ENCODE measurements around the gene PRKG1. TPM values are rescaled to one million over a fixed set of nuclear protein-coding genes. Genes with fewer than 3 reads are reported as not detected.
A peak's percentile ranks its signal among the peaks of the same experiment; 100 is the strongest.
"Not testable (repeated sequence)": the region's sequence is repeated elsewhere in the genome, so short reads cannot be mapped to it uniquely, and the experiment has no call there.

The PRKG1 gene
- total and polyA plus RNA-seq, 8 donors, result 1.2 to 9.6 (median 2.9) TPM

DNA sequence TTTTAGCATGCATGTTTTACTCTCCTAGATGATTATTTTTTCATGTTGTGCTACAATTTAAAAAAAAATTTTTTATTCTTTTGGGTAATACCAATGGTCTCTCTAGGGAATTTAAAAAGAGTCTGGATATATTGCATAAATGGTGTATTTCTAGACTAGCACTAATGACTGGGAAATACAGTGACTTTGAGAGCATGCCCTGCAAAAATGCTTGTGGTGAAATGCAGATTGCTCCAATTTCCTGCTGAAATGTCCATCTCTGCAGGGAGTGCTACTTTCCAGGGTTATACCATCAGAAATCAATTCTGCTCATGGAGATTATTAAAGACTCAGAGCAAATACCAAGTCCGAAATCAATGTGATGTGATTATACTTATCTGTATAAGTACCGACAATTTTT lies 186.1 kb downstream of the PRKG1 start:
- TF ChIP-seq, protein P1, sequence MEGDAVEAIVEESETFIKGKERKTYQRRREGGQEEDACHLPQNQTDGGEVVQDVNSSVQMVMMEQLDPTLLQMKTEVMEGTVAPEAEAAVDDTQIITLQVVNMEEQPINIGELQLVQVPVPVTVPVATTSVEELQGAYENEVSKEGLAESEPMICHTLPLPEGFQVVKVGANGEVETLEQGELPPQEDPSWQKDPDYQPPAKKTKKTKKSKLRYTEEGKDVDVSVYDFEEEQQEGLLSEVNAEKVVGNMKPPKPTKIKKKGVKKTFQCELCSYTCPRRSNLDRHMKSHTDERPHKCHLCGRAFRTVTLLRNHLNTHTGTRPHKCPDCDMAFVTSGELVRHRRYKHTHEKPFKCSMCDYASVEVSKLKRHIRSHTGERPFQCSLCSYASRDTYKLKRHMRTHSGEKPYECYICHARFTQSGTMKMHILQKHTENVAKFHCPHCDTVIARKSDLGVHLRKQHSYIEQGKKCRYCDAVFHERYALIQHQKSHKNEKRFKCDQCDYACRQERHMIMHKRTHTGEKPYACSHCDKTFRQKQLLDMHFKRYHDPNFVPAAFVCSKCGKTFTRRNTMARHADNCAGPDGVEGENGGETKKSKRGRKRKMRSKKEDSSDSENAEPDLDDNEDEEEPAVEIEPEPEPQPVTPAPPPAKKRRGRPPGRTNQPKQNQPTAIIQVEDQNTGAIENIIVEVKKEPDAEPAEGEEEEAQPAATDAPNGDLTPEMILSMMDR (IDR thresholded peaks at IDR 0.05), result no peak
- intact Hi-C loops (cut with DNase I), result no loop called here
- H3K9me3 ChIP-seq, result no peaks in the 10 kb centered on the region
- no peaks in the 10 kb centered on the region for H3K4me1 ChIP-seq
- no peak overlapping the region for H3K27ac ChIP-seq
- no peaks in the 10 kb centered on the region for H3K36me3 ChIP-seq
- FAIRE-seq (no peak), ATAC-seq (no peak), DNase-seq (no peak)
- 78 to 84% methylated on average over 2 of the region's 2 CpGs for WGBS, 2 donors
- no peak overlapping the region for H3K4me3 ChIP-seq
- no peaks in the 10 kb centered on the region for H3K27me3 ChIP-seq

DNA sequence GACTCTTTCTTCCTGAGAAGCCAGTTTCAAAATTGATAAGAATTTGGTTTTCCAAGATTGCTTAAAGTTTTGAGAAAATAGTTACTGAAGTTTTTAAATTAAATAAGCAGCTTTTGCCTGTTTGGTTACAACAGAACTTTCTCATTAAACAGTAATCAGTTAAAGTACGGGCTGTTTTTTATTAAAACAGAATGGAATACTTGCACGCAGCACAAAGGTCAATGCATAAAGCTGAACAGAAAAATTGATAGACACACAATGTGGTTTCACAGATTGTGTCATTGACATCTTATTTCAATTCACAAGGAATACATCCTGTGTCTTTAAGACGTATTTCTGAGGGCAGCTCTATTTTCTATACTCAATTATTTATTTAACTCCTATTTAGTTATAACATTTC lies 192.2 kb downstream of the PRKG1 start:
- ATAC-seq, result no peak
- TF ChIP-seq, protein P1 (IDR thresholded peaks at IDR 0.05), result no peak
- FAIRE-seq, result no peak
- Histone ChIP-seq H3K9me3 (no peaks in the 10 kb centered on the region), H3K36me3 (no peaks in the 10 kb centered on the region), H3K27ac (no peak overlapping the region), H3K27me3 (no peaks in the 10 kb centered on the region), H3K4me3 (no peak overlapping the region), H3K4me1 (no peaks in the 10 kb centered on the region)
- 87 to 95% methylated on average over 3 of the region's 3 CpGs for WGBS, 2 donors
- no peak for DNase-seq
- intact Hi-C loops (cut with DNase I), result no loop called here

DNA sequence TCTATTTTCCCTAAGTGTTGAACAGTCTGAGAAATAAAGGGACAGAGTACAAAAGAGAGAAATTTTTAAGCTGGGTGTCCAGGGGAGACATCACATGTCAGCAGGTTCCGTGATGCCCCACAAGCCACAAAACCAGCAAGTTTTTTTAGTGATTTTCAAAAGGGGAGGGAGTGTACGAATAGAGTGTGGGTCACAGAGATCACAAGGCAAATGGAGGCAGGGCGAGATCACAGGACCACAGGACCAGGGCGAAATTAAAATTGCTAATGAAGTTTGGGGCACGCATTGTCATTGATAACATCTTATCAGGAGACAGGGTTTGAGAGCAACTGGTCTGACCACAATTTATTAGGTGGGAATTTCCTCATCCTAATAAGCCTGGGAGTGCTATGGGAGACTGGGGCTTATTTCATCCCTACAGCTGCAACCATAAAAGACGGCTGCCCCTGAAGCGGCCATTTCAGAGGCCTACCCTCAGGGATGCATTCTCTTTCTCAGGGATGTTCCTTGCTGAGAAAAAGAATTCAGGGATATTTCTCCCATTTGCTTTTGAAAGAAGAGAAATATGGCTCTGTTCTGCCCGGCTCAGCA lies 193.8 kb downstream of the PRKG1 start:
- FAIRE-seq; H3K27ac ChIP-seq; H3K27me3 ChIP-seq; H3K4me3 ChIP-seq; H3K4me1 ChIP-seq; ATAC-seq; DNase-seq; H3K36me3 ChIP-seq; H3K9me3 ChIP-seq; intact Hi-C loops (cut with DNase I): not testable (repeated sequence)
- WGBS, 2 donors, result 86 to 96% methylated on average over 8 of the region's 8 CpGs

DNA sequence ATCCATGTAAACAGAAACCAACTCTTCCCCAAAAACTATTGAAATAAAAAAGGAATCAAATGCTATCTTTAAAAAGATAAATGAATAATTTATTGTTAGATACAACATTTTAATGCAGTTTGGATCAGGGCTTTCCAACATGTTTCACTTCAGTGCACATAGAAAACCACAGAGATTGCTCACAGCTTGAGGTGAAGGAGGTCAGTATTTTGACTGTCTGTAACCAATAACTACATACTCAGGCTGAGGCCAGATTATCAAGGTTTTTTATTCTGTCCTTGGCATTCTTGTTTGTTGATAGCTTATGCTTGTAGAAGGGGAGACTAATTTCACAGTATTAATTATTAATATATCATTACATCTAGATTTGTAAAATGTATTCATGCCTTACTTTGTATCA lies 195.5 kb downstream of the PRKG1 start:
- intact Hi-C loops (cut with DNase I), result no loop called here
- DNase-seq (no peak), FAIRE-seq (no peak), ATAC-seq (peak in 1 of 4 donors; percentile 23)
- Histone ChIP-seq H3K27me3 (no peaks in the 10 kb centered on the region), H3K27ac (no peak overlapping the region), H3K36me3 (no peaks in the 10 kb centered on the region), H3K4me1 (no peaks in the 10 kb centered on the region), H3K9me3 (no peaks in the 10 kb centered on the region), H3K4me3 (no peak overlapping the region)
- TF ChIP-seq, protein P1 (IDR thresholded peaks at IDR 0.05), result no peak

DNA sequence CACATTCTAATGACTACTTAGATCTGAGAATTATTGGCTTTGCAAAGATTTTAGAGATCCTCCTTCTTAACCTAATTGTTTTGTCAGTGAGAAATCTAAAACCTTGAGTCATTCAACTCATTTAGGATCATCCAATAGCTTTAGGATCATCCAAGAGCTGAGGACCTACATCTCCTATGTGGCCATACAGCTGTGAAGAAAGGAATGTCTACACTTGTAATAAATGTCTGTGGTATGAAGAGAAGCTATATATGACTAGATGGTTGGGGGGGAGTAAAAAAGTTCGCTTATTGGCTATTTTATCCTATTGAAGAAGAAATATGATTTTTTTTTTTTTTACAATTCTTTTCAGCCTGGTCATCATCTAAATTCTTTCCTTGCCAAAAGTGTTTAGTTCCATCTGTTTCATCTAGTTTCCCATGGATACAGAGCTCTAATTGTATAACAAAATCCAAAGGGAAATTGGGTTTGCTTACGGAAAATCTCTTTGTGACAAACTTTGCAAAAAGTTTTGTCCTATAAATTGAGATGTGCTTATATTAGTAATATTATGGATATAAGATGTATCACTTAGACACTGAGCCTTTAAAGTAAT lies 196.7 kb downstream of the PRKG1 start:
- ATAC-seq, result no peak

DNA sequence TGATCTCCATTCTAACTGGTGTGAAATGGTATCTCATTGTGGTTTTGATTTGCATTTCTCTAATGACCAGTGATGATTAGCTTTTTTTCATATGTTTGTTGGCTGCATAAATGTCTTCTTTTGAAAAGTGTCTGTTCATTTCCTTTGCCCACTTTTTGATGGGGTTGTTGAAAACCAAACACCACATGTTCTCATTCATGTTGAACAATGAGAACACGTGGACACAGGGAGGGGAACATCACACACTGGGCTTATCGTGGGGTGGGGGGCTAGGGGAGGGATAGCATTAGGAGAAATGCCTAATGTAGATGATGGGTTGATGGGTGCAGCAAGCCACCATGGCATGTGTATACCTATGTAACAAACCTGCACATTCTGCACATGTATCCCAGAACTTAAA lies 197.8 kb downstream of the PRKG1 start:
- H3K27me3 ChIP-seq; H3K27ac ChIP-seq; FAIRE-seq; H3K4me1 ChIP-seq; DNase-seq; ATAC-seq; H3K9me3 ChIP-seq; H3K4me3 ChIP-seq; H3K36me3 ChIP-seq; intact Hi-C loops (cut with DNase I): not testable (repeated sequence)
- WGBS, 2 donors, result 62 to 80% methylated on average over 2 of the region's 2 CpGs

More for the DNA sequence above, 196.7 kb downstream of the PRKG1 start:
- Histone ChIP-seq H3K9me3 (no peaks in the 10 kb centered on the region), H3K4me1 (no peaks in the 10 kb centered on the region), H3K27me3 (no peaks in the 10 kb centered on the region), H3K4me3 (no peak overlapping the region), H3K36me3 (no peaks in the 10 kb centered on the region), H3K27ac (no peak overlapping the region)
- DNase-seq, result no peak
- 85 to 86% methylated on average over 2 of the region's 2 CpGs for WGBS, 2 donors
- FAIRE-seq, result no peak
- intact Hi-C loops (cut with DNase I), result no loop called here
- TF ChIP-seq, protein P1 (IDR thresholded peaks at IDR 0.05), result no peak
